ENCODE results near the gene RAP1B.
"Not testable (repeated sequence)": the region's sequence is repeated elsewhere in the genome, so short reads cannot be mapped to it uniquely, and the experiment has no call there.

The RAP1B gene

GRCh38 chr12:68633614-68634558 lies 23.2 kb downstream of the RAP1B start:
- DNase-seq (ENCODE audit: low read depth in 3 of 3) = no peak

- DNase-seq (ENCODE audit: low read depth in 3 of 3) = no peak
These were observed 25.6 kb downstream of the RAP1B start for GRCh38 chr12:68636268-68636667.

- DNase-seq (ENCODE audit: low read depth in 3 of 3) = not testable (repeated sequence)
These were observed 26.7 kb downstream of the RAP1B start for GRCh38 chr12:68637439-68637838.

- no peak for DNase-seq (ENCODE audit: low read depth in 3 of 3)
These were observed 27.5 kb downstream of the RAP1B start for GRCh38 chr12:68638171-68638570.

- DNase-seq (ENCODE audit: low read depth in 3 of 3) = no peak
These were observed 28.2 kb downstream of the RAP1B start for GRCh38 chr12:68638721-68639395.

- DNase-seq (ENCODE audit: low read depth in 3 of 3) = no peak
These were observed 28.7 kb downstream of the RAP1B start for GRCh38 chr12:68639396-68639767.

GRCh38 chr12:68641138-68641537 lies 30.4 kb downstream of the RAP1B start:
- no peak for DNase-seq (ENCODE audit: low read depth in 3 of 3)

- DNase-seq (ENCODE audit: low read depth in 3 of 3) = no peak
These were observed 35.8 kb downstream of the RAP1B start for GRCh38 chr12:68646484-68646883.

GRCh38 chr12:68647507-68647906 lies 36.8 kb downstream of the RAP1B start:
- DNase-seq (ENCODE audit: low read depth in 3 of 3) = no peak

- DNase-seq (ENCODE audit: low read depth in 3 of 3) = no peak
These were observed 37.5 kb downstream of the RAP1B start for GRCh38 chr12:68648179-68648578.

GRCh38 chr12:68665016-68665569 lies 54.4 kb downstream of the RAP1B start:
- no peak for DNase-seq (ENCODE audit: low read depth in 3 of 3)

GRCh38 chr12:68667291-68667690 lies 56.6 kb downstream of the RAP1B start:
- no peak for DNase-seq (ENCODE audit: low read depth in 3 of 3)

GRCh38 chr12:68667896-68668295 lies 57.2 kb downstream of the RAP1B start:
- DNase-seq (ENCODE audit: low read depth in 3 of 3) = no peak

- DNase-seq (ENCODE audit: low read depth in 3 of 3) = no peak
These were observed 60.5 kb downstream of the RAP1B start for GRCh38 chr12:68671179-68671578.

- no peak for DNase-seq (ENCODE audit: low read depth in 3 of 3)
These were observed 63.1 kb downstream of the RAP1B start for GRCh38 chr12:68673788-68674187.

GRCh38 chr12:68674376-68674775 lies 63.7 kb downstream of the RAP1B start:
- DNase-seq (ENCODE audit: low read depth in 3 of 3) = no peak

GRCh38 chr12:68675101-68675842 lies 64.6 kb downstream of the RAP1B start:
- peak in 2 of 3 experiments; percentile 18 to 23 for DNase-seq (ENCODE audit: low read depth in 3 of 3)

GRCh38 chr12:68676854-68677253 lies 66.2 kb downstream of the RAP1B start:
- DNase-seq (ENCODE audit: low read depth in 3 of 3) = not testable (repeated sequence)

- no peak for DNase-seq (ENCODE audit: low read depth in 3 of 3)
These were observed 75.5 kb downstream of the RAP1B start for GRCh38 chr12:68686262-68686594.

- peak; percentile 93 to 98 (median 94) for DNase-seq (ENCODE audit: low read depth in 3 of 3)
These were observed 76.2 kb downstream of the RAP1B start, which contains the start of gene NUP107 for GRCh38 chr12:68686595-68687521. NUP107 (plus strand) TSS chr12:68686978; CDS start chr12:68687066, 88 bp downstream.

GRCh38 chr12:68695454-68695853 lies 84.8 kb downstream of the RAP1B start:
- DNase-seq (ENCODE audit: low read depth in 3 of 3) = no peak

Data from stimulated activated CD4-positive, alpha-beta T cell treated with anti-CD3 and anti-CD28 coated beads, TNF-alpha, amount 100 ng/mL, for 4 hours (primary cell).